ENCODE measurements around the gene ZNF565. TPM values are rescaled to one million over a fixed set of nuclear protein-coding genes. Genes with fewer than 3 reads are reported as not detected.

The ZNF565 gene
- total RNA-seq, 1 experiment from 2014 or later = 4.8 TPM

- no peak overlapping the region for H3K56ac ChIP-seq (ENCODE audit: insufficient read length, low read depth, low read length)
- peak overlapping the region; percentile 51 for H3K4me2 ChIP-seq (ENCODE audit: insufficient read depth, insufficient read length, low read length)
- H2BK15ac ChIP-seq (ENCODE audit: low read depth, low read length) = no peak overlapping the region
- H3K27me3 ChIP-seq (ENCODE audit: insufficient read depth, low read length) = no peaks in the 10 kb centered on the region; the same call in 1 of the 2 replicates
- no peak overlapping the region for H2BK12ac ChIP-seq (ENCODE audit: insufficient read length, low read depth, low read length)
- no peak overlapping the region for H3K23ac ChIP-seq (ENCODE audit: insufficient read length, low read depth, low read length)
- WGBS (ENCODE audit: extremely low coverage, insufficient read length, low lambda C conversion rate) = no CpG with 5 or more reads among the region's 37 CpGs
- H3K27ac Mint-ChIP-seq = peak overlapping the region in 2 of 3 experiments; percentile 45 to 92; a peak in 3 of 7 replicates
- no peaks in the 10 kb centered on the region for H3K79me1 ChIP-seq (ENCODE audit: insufficient read depth, low read depth, low read length, poor library complexity, severe bottlenecking)
- H4K8ac ChIP-seq (replicated peaks; ENCODE audit: insufficient read length, low read depth, low read length) = no peak overlapping the region
- H2BK5ac ChIP-seq (ENCODE audit: insufficient read length, low read length) = no peak overlapping the region
- H4K20me1 ChIP-seq (ENCODE audit: control insufficient read depth, insufficient read depth, insufficient read length) = no peaks in the 10 kb centered on the region
- H3K18ac ChIP-seq (ENCODE audit: insufficient read length, low read depth, low read length) = no peak overlapping the region
- no peak overlapping the region for H3T11ph ChIP-seq (ENCODE audit: low read length)
- no peak overlapping the region for H2BK120ac ChIP-seq (ENCODE audit: low read depth, low read length, poor library complexity, severe bottlenecking)
- H3K14ac ChIP-seq (ENCODE audit: insufficient read depth, low read length) = no peak overlapping the region; the same call in 1 of the 2 replicates
- H2AK5ac ChIP-seq (ENCODE audit: insufficient read length, low read length) = no peak overlapping the region
- H4K91ac ChIP-seq (ENCODE audit: insufficient read length, low read depth, low read length) = no peak overlapping the region
- H3K4me3 Mint-ChIP-seq = peak overlapping the region; percentile 83 to 88
- H3K9me3 ChIP-seq (ENCODE audit: control insufficient read depth, low read depth, low read length) = peaks cover 10% of the 10 kb centered on the region
- H3K9ac ChIP-seq (ENCODE audit: extremely low read depth, insufficient read length, low read length) = peak overlapping the region; percentile 56
- no peak for TF ChIP-seq CTCF (conservative IDR thresholded peaks at IDR 0.05)
- no peak overlapping the region for H2AFZ ChIP-seq (ENCODE audit: low read length)
- peaks cover 5% of the 10 kb centered on the region for H3K23me2 ChIP-seq (ENCODE audit: insufficient read length, low read depth, low read length, poor library complexity, severe bottlenecking)
- H3K4me1 ChIP-seq (ENCODE audit: insufficient read depth, low read length) = no peaks in the 10 kb centered on the region
- DNase-seq = no peak
- no peak overlapping the region for H3K27ac ChIP-seq (ENCODE audit: insufficient read length, low read depth, low read length)
- peaks cover 12 to 26% of the 10 kb centered on the region in 2 experiments for H3K9me3 Mint-ChIP-seq
- H3K27me3 Mint-ChIP-seq (ENCODE audit: low read depth) = peaks cover 24% of the 10 kb centered on the region
- no peak overlapping the region for H3K4ac ChIP-seq (ENCODE audit: low read depth, low read length)
- H3K4me1 Mint-ChIP-seq = peaks cover 22 to 30% of the 10 kb centered on the region in 2 experiments
- no peak overlapping the region for H4K5ac ChIP-seq (ENCODE audit: insufficient read length, low read depth, low read length)
- no peak overlapping the region for H2BK20ac ChIP-seq (ENCODE audit: low read depth, low read length, poor library complexity, severe bottlenecking)
- no peaks in the 10 kb centered on the region for H3K79me2 ChIP-seq (ENCODE audit: insufficient read depth, low read length)
- peaks cover 9 to 43% (median 39%) of the 10 kb centered on the region in 3 experiments for H3K36me3 Mint-ChIP-seq (ENCODE audit: insufficient read depth in 1 of 3, low read depth in 3 of 3)
These were observed 43.0 kb upstream of the ZNF565 start for GRCh38 chr19:36257520-36257876.
